Activated CD4-positive, CD25-positive, alpha-beta regulatory T cell (primary cell): Measurements from ENCODE around the gene ADGRL3.
"Not testable (repeated sequence)": the region's sequence is repeated elsewhere in the genome, so short reads cannot be mapped to it uniquely, and the experiment has no call there.

Source experiments
- DNase-seq, 4 experiments: peaks; one replicate each; lab custom pipeline; 2025; lab: John Stamatoyannopoulos, UW

ADGRL3 gene

GRCh38 chr4:61493470-61493869, 293.3 kb downstream of the ADGRL3 start:
- no peak for DNase-seq

GRCh38 chr4:61500883-61501282, 300.8 kb downstream of the ADGRL3 start:
- DNase-seq: no peak

GRCh38 chr4:61501812-61502211, 301.7 kb downstream of the ADGRL3 start:
- no peak for DNase-seq

- no peak for DNase-seq
These were observed 305.9 kb downstream of the ADGRL3 start for GRCh38 chr4:61505773-61506685.

- DNase-seq: no peak
These were observed 307.0 kb downstream of the ADGRL3 start for GRCh38 chr4:61507091-61507490.

- DNase-seq: not testable (repeated sequence)
These were observed 309.7 kb downstream of the ADGRL3 start for GRCh38 chr4:61509721-61510241.

GRCh38 chr4:61511716-61512488, 311.8 kb downstream of the ADGRL3 start:
- no peak for DNase-seq

GRCh38 chr4:61514991-61515390, 314.9 kb downstream of the ADGRL3 start:
- DNase-seq: no peak

- DNase-seq: no peak
These were observed 317.0 kb downstream of the ADGRL3 start for GRCh38 chr4:61517144-61517543.

GRCh38 chr4:61520166-61520565, 320.0 kb downstream of the ADGRL3 start:
- no peak for DNase-seq

GRCh38 chr4:61520681-61521160, 320.6 kb downstream of the ADGRL3 start:
- DNase-seq: no peak

- DNase-seq: no peak
These were observed 321.3 kb downstream of the ADGRL3 start for GRCh38 chr4:61521451-61521850.

GRCh38 chr4:61522312-61522711, 322.2 kb downstream of the ADGRL3 start:
- no peak for DNase-seq

- no peak for DNase-seq
These were observed 327.8 kb downstream of the ADGRL3 start for GRCh38 chr4:61527888-61528287.

GRCh38 chr4:61528595-61528994, 328.5 kb downstream of the ADGRL3 start:
- DNase-seq: no peak

- DNase-seq: no peak
These were observed 331.1 kb downstream of the ADGRL3 start for GRCh38 chr4:61531188-61531587.

GRCh38 chr4:61532336-61533000, 332.3 kb downstream of the ADGRL3 start:
- DNase-seq: no peak

GRCh38 chr4:61533140-61533539, 333.0 kb downstream of the ADGRL3 start:
- no peak for DNase-seq

GRCh38 chr4:61540944-61541343, 340.8 kb downstream of the ADGRL3 start:
- DNase-seq: no peak

- DNase-seq: no peak
These were observed 341.3 kb downstream of the ADGRL3 start for GRCh38 chr4:61541459-61541858.

GRCh38 chr4:61543976-61544375, 343.9 kb downstream of the ADGRL3 start:
- no peak for DNase-seq

- DNase-seq: no peak
These were observed 345.9 kb downstream of the ADGRL3 start for GRCh38 chr4:61545902-61546480.
